Hepatic stellate cell (primary cell): ENCODE measurements around the gene TOMM22.

Experiments
- DNase-seq: peaks from one replicate; pipeline ENCODE4 v3.0.0; 2011; ENCODE audit warnings: low spot score

Gene TOMM22

DNA sequence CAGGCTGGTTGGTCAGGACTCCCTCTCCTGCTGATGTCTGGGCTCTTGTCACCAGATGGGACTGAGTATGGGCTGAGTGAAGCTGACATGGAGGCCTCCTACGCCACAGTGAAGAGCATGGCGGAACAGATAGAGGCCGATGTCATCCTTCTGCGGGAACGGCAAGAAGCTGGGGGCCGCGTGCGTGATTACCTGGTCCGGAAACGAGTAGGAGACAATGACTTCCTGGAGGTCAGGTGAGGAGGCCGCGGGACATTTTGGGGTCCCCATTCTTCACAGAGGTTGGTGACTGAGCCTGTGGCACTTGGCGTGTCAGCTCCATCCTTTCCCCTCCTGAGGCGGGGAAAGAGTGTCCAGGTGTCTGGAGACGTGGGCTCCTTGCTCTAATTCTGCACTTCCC lies 34.1 kb downstream of the TOMM22 start:
- no peak for DNase-seq

DNA sequence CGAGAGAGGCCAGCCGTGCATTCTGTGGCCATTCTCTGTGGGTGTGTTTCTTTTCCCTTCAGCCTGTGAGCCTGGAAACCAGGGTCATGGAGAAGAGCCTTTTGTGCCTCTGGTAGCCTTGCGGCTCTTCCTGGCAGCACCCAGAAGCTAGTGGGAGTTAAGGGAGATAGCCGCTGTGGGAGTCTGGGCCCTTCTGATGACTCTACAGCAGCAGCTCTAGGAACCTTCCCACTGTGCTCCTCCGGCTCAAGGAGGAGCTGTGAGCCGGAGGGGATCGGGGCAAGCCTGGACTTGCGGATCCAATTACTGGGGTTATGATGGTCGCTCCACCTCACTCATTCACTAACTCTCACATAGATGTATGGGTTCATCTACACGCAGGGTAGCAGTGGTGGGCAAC lies 34.5 kb downstream of the TOMM22 start:
- no peak for DNase-seq

- no peak for DNase-seq
These were observed 35.1 kb downstream of the TOMM22 start for GRCh38 chr22:38716826-38717225.

- DNase-seq = no peak
These were observed 35.5 kb downstream of the TOMM22 start for GRCh38 chr22:38717244-38717643.

DNA sequence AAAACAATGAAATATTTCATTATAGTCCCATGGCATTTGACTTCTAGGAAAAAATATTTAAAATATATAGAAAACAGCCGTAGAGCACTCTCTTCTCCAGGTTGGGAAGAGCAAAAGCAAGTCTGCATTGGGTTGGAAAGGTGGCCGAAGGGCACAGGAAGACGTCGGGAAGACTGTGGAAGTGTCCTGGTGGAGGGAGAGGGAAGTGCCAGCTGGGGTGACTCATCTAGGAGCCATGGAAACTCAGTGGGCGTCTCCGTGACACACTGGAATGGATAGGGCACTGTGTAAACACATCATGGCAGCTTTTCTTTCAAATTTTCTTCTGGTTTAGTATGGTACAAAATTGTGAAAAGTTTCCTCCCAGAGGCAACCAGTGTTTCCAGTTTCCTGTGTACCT lies 36.7 kb downstream of the TOMM22 start:
- peak; percentile 91 for DNase-seq

GRCh38 chr22:38719196-38719595 lies 37.4 kb downstream of the TOMM22 start:
- DNase-seq = no peak

DNA sequence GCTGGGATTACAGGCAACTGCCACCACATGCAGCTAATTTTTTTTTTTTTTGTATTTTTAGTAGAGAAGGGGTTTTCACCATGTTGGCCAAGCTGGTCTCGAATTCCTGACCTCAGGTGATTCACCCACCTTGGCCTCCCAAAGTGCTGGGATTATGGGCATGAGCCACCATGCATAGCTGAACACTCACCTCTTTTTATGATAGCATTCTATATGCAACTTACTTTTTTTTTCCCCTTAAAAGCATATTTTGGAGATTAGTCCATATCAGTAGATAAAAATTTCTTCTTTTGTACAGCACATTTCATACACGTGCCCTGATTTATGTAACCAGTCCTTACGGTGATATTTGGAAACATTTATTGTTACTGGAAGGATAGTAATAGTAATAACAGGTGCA lies 38.6 kb downstream of the TOMM22 start:
- DNase-seq = no peak

DNA sequence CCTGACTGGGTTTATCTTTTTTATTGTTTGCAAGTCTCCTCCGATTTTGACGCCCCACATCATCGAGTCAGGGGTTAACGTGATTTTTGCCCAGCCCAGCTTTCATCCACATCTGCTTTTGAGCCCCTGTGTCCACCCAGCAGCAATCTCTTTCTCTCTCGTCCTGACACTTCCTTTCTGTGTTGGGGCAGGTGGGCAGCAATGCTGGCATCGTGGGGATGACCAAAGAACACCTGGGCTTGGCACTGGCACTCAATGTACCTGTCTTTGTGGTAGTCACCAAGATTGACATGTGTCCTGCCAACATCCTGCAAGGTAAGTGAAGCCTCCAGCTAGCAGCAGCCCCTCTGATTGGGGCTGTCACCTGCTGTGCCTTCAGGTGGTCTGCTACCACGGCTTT lies 39.8 kb downstream of the TOMM22 start:
- no peak for DNase-seq

GRCh38 chr22:38724176-38724575 lies 42.4 kb downstream of the TOMM22 start:
- DNase-seq = no peak

- peak; percentile 47 for DNase-seq
These were observed 43.3 kb downstream of the TOMM22 start for GRCh38 chr22:38724926-38725571.

GRCh38 chr22:38725900-38726655 lies 44.3 kb downstream of the TOMM22 start:
- DNase-seq = no peak

DNA sequence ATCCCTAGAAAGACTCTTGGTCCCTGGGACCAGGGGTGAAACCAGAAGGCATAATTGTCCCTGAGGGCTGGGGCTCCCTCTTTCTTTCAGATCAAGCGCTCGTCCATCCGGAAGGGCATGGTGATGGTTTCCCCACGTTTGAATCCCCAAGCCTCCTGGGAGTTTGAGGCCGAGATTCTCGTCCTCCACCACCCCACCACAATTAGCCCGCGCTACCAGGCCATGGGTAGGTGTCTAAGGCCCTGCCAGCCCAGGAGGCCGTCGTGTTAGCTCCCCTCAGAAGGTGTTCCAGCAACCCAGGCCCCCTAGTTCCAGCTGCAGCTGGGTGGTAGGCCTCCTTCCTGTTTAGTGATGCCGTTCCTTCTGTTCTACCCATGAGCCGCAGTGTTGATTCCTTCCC lies 45.4 kb downstream of the TOMM22 start:
- no peak for DNase-seq

GRCh38 chr22:38727530-38728451 lies 46.0 kb downstream of the TOMM22 start:
- DNase-seq = no peak

GRCh38 chr22:38728871-38729796 lies 47.4 kb downstream of the TOMM22 start:
- no peak for DNase-seq

DNA sequence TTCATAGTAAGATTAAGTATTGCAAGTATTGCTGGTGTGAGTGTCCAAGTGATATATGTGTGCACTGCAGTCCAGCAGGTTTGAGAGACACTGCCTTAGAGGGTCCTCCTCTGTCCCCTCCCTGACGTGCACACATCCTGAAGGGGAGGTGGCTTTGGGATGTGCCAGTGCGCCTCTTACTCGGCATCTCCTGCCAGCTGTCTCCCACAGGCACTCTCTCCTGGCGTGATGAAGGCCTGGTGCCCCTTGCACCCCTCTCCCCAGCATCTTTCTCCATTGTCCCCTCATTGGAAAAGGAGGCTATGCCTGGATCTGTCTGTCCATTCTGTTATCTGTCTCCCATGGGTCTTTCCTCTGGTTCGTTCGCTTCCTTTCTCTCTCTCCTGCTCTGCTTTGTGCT lies 48.2 kb downstream of the TOMM22 start:
- no peak for DNase-seq

GRCh38 chr22:38730411-38730871 lies 48.7 kb downstream of the TOMM22 start:
- no peak for DNase-seq

GRCh38 chr22:38731703-38732161 lies 50.0 kb downstream of the TOMM22 start:
- no peak for DNase-seq

DNA sequence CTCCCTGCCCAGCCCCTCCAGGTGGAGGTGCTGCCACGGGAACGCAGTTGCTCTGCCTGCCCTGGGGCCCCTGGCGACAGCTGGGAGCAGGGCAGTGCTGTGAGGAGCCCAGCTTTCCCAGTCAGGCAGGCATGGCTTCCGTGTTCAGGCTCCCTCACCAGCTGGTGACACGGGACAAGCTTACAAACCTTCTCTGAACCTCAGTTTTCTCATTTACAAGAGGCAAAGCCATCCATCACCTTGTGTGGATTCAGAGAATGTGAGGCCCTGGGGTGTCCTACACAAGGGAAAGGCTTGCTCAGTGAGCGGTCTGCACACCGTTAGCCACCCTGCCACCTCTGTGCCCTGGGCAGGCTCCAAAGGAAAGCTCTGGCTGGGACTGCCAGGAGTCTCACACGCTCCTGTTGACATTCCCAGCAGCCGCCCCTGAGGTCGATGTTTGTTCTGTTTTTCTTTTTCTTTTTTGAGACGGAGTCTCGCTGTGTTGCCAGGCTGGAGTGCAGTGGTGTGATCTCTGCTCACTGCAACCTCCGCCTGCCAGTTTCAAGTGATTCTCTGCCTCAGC lies 50.6 kb downstream of the TOMM22 start:
- no peak for DNase-seq

DNA sequence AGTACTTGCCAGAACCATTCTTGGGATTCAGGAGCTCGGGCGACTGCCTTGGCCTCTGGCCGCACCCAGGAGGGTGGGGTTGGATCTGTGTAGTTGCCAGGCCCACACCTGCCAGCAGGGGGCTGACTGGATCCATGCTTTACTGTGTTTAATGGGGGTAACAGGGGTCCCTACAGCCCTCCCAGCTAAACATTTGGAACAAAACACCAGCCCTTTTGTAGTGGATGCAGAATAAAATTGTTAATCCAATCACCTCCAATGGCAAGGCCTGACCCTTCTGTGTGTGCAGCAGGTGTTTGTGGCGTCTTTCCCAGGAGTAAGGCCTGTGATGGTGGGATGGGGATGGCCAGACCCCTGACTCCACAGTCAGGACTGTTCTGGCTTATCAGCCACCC lies 51.6 kb downstream of the TOMM22 start:
- peak; percentile 61 for DNase-seq

- no peak for DNase-seq
These were observed 52.1 kb downstream of the TOMM22 start for GRCh38 chr22:38733724-38734381.
